K562 (cell line): ENCODE measurements around the gene AZU1. TPM values are rescaled to one million over a fixed set of nuclear protein-coding genes. Genes with fewer than 3 reads are reported as not detected.

ENCODE experiments used
- CGGBP1 ChIP-seq: fragments of 250-450 bp; sonication (Bioruptor Pico); IDR thresholded peaks from 2 replicates; pipeline ENCODE4 v1.9.0; 2021; ENCODE audit warnings: mild to moderate bottlenecking
- DACH1 ChIP-seq: fragments of 450-650 bp; IDR thresholded peaks from 2 replicates; pipeline ENCODE4 v1.6.1; 2018; ENCODE audit not compliant: partially characterized antibody
- DDX20 ChIP-seq: fragments of 450-650 bp; IDR thresholded peaks from 2 replicates; pipeline ENCODE4 v1.6.1; 2016; ENCODE audit warnings: missing genetic modification characterization, low read depth, mild to moderate bottlenecking, missing compliant biosample characterization, moderate library complexity
- FOXO4 ChIP-seq: fragments of 450-650 bp; formaldehyde crosslinking; IDR thresholded peaks from 2 replicates; pipeline ENCODE4 v1.4.0; 2020; ENCODE audit warnings: mild to moderate bottlenecking, moderate library complexity
- HDAC1 ChIP-seq, 2 experiments: fragments of 450-650 bp; IDR thresholded peaks; 2 replicates each; pipeline ENCODE4 v1.6.1; 2016 to 2017; ENCODE audit warnings: inconsistent platforms in 1 of 2, mild to moderate bottlenecking in 1 of 2, moderate library complexity in 1 of 2
- HDAC3 ChIP-seq: fragments of 450-650 bp; IDR thresholded peaks from 2 replicates; pipeline ENCODE4 v1.6.1; 2018; ENCODE audit warnings: borderline replicate concordance, mild to moderate bottlenecking, moderate library complexity; ENCODE audit not compliant: partially characterized antibody
- HMGN3 ChIP-seq: IDR thresholded peaks from 2 replicates; pipeline ENCODE4 v1.6.1; 2011; ENCODE audit warnings: borderline replicate concordance, low read depth, mild to moderate bottlenecking, mixed read lengths, low read length; ENCODE audit not compliant: insufficient read length; ENCODE audit errors: extremely low read depth
- NCOA2 ChIP-seq, 2 experiments: fragments of 450-650 bp; IDR thresholded peaks; 2 replicates each; pipeline ENCODE4 v1.6.1; 2018; ENCODE audit warnings: mild to moderate bottlenecking in 2 of 2, moderate library complexity in 1 of 2; ENCODE audit not compliant: partially characterized antibody in 2 of 2
- NR4A1 ChIP-seq, 2 experiments: fragments of 250-450 bp in 1 of 2; fragments of 450-650 bp in 1 of 2; sonication (Bioruptor Pico) in 1 of 2; IDR thresholded peaks; 2 replicates each; pipeline versions ENCODE4 v1.4.0 to v1.6.1; 2016 to 2020; ENCODE audit warnings: mild to moderate bottlenecking in 2 of 2, missing compliant biosample characterization in 1 of 2, missing genetic modification characterization in 1 of 2, moderate library complexity in 1 of 2
- RBM14 ChIP-seq: fragments of 200-400 bp; formaldehyde crosslinking; IDR thresholded peaks from 2 replicates; pipeline ENCODE4 v1.6.1; 2018; ENCODE audit warnings: low read depth, mild to moderate bottlenecking, low read length, moderate library complexity, borderline replicate concordance; ENCODE audit not compliant: insufficient read depth
- SMAD4 ChIP-seq: fragments of 250-450 bp; sonication (Bioruptor Pico); conservative IDR thresholded peaks from 2 replicates; pipeline ENCODE4 v1.8.0; 2021; ENCODE audit warnings: inconsistent platforms, mild to moderate bottlenecking, moderate library complexity
- TEAD2 ChIP-seq: fragments of 450-650 bp; IDR thresholded peaks from 2 replicates; pipeline ENCODE4 v1.6.1; 2016; ENCODE audit warnings: missing genetic modification characterization, control low read depth, missing compliant biosample characterization
- THRAP3 ChIP-seq: fragments of 450-650 bp; IDR thresholded peaks from 2 replicates; pipeline ENCODE4 v1.6.1; 2016; ENCODE audit warnings: mild to moderate bottlenecking, inconsistent platforms, borderline replicate concordance
- UBTF ChIP-seq, 2 experiments: IDR thresholded peaks; 2 replicates each; pipeline ENCODE4 v1.6.1; 2012; ENCODE audit warnings: improper control_type of control experiment in 2 of 2, low read depth in 2 of 2, low read length in 2 of 2, borderline replicate concordance in 1 of 2
- ZFX ChIP-seq: sonication (generic); formaldehyde crosslinking; IDR thresholded peaks from 2 replicates; pipeline ENCODE4 v1.8.0; 2022; ENCODE audit warnings: mild to moderate bottlenecking, missing genetic modification reagents, moderate library complexity
- ZKSCAN8 ChIP-seq: fragments of 200-800 bp; sonication (Bioruptor generic); IDR thresholded peaks from 2 replicates; pipeline ENCODE4 v1.6.1; 2016; ENCODE audit warnings: missing genetic modification characterization, missing compliant biosample characterization
- ZNF184 ChIP-seq: sonication (generic); formaldehyde crosslinking; IDR thresholded peaks from 2 replicates; pipeline ENCODE4 v1.5.0; 2020; ENCODE audit warnings: missing genetic modification reagents
- ZNF23 ChIP-seq: fragments of 250-450 bp; sonication (Bioruptor Pico); IDR thresholded peaks from 2 replicates; pipeline ENCODE4 v1.4.0; 2020; ENCODE audit warnings: mild to moderate bottlenecking
- ZNF408 ChIP-seq: fragments of 250-450 bp; sonication (Bioruptor Pico); IDR thresholded peaks from 2 replicates; pipeline ENCODE4 v1.4.0; 2020; ENCODE audit warnings: low read depth, mild to moderate bottlenecking, moderate library complexity
- ZNF436 ChIP-seq: fragments of 250-450, 450-650 bp; sonication (Bioruptor Pico); formaldehyde crosslinking; IDR thresholded peaks from 2 replicates; pipeline ENCODE4 v1.7.0; 2020; ENCODE audit warnings: mild to moderate bottlenecking
- ZNF695 ChIP-seq: fragments of 450-650 bp; formaldehyde crosslinking; IDR thresholded peaks from 2 replicates; pipeline ENCODE4 v1.4.0; 2020; ENCODE audit warnings: mild to moderate bottlenecking, moderate library complexity
- ZNF717 ChIP-seq: fragments of 250-450 bp; sonication (Bioruptor Pico); IDR thresholded peaks from 2 replicates; pipeline ENCODE4 v1.5.0; 2021
- polyA plus RNA-seq, 8 experiments: library from polyadenylated mRNA; depleted of rRNA in 4 of 8; stranded (reverse) in 5 of 8; unstranded in 3 of 8; fragments of >200 nt; fragmentation: Nextera tagmentation in 2 of 8; fragmentation: Illumina TruSeq in 1 of 8; extraction: Ambion mirVana in 2 of 8; extraction: Trizol in 1 of 8; gene quantifications; 2 replicates each; pipeline versions ENCODE4 v1.2.1 to v1.2.3, GENCODE V29; 2011 to 2014; ENCODE audit warnings: inconsistent platforms in 1 of 8, missing spikeins in 1 of 8
- total RNA-seq, 7 experiments: library from RNA; depleted of rRNA in 6 of 7; stranded (reverse); fragments of >200 nt in 6 of 7; fragmentation: Illumina TruSeq in 2 of 7; extraction: Trizol in 2 of 7; gene quantifications; 2 replicates each; pipeline versions ENCODE4 v1.2.1 to v1.2.3, GENCODE V29; 2011 to 2021; ENCODE audit warnings: low replicate concordance in 1 of 7

AZU1 gene
- total and polyA plus RNA-seq, 9 of the 15 experiments (the other 6 are each of a cell fraction or from before 2014, with no cell fraction given) = 0.29 to 1.9 (median 0.59) TPM; not detected in 3

- no peak for TF ChIP-seq NCOA2 (IDR thresholded peaks at IDR 0.05; ENCODE audit: partially characterized antibody in 2 of 2)
- TF ChIP-seq ZNF408 (CRISPR knock-in tag) = no peak
- TF ChIP-seq TEAD2 (tag) = peak; percentile 10; the same call in 1 of the 2 replicates
- TF ChIP-seq DACH1 = no peak
- no peak for TF ChIP-seq RBM14
- no peak for TF ChIP-seq HDAC3
- peak; percentile 31; the same call in 1 of the 2 replicates for TF ChIP-seq SMAD4 (CRISPR knock-in tag)
- TF ChIP-seq THRAP3 = no peak
- TF ChIP-seq ZNF436 (CRISPR knock-in tag) = no peak
- no peak for TF ChIP-seq CGGBP1
- TF ChIP-seq ZNF695 (CRISPR knock-in tag) = no peak
- no peak for TF ChIP-seq UBTF (IDR thresholded peaks at IDR 0.05; ENCODE audit: borderline replicate concordance in 1 of 2, low read depth in 2 of 2, low read length in 2 of 2)
- TF ChIP-seq DDX20 (tag) = no peak
- TF ChIP-seq ZNF23 = no peak
- TF ChIP-seq ZFX = peak; percentile 36; the same call in 1 of the 2 replicates
- no peak for TF ChIP-seq ZNF184 (CRISPR knock-in tag)
- TF ChIP-seq ZKSCAN8 (CRISPR knock-in tag) = no peak
- TF ChIP-seq HMGN3 = no peak
- TF ChIP-seq NR4A1 (CRISPR knock-in tag; IDR thresholded peaks at IDR 0.05) = no peak
- TF ChIP-seq NR4A1 (tag; IDR thresholded peaks at IDR 0.05) = peak; percentile 74; the same call in 1 of the 2 replicates
- TF ChIP-seq ZNF717 (CRISPR knock-in tag) = no peak
- no peak for TF ChIP-seq HDAC1 (IDR thresholded peaks at IDR 0.05)
- no peak for TF ChIP-seq FOXO4 (CRISPR knock-in tag)
These were observed 36.5 kb upstream of the AZU1 start (continued) for GRCh38 chr19:791007-791566.
